GM21825 (cell line): ENCODE results near the gene TEX50.
A peak's percentile ranks its signal among the peaks of the same experiment; 100 is the strongest.
"Not testable (repeated sequence)": the region's sequence is repeated elsewhere in the genome, so short reads cannot be mapped to it uniquely, and the experiment has no call there.

ENCODE experiments used
- ATAC-seq: cut with Tn5 transposase; IDR thresholded peaks from one replicate; pipeline ENCODE4 v1.9.1; 2021; ENCODE audit warnings: mild to moderate bottlenecking, moderate library complexity; ENCODE audit not compliant: unreplicated experiment

The TEX50 gene

GRCh38 chr1:173635116-173635515, at the start of gene TEX50:
TSS of gene TEX50 (plus strand) at chr1:173635338. CDS start at chr1:173635522, 184 bp downstream.
- no peak for ATAC-seq

- ATAC-seq: no peak
Observed at GRCh38 chr1:173590557-173590956, 44.6 kb upstream of the TEX50 start.

GRCh38 chr1:173591138-173591537, 44.0 kb upstream of the TEX50 start:
- not testable (repeated sequence) for ATAC-seq

GRCh38 chr1:173596097-173596825, 38.9 kb upstream of the TEX50 start:
- no peak for ATAC-seq

- peak; percentile 58 for ATAC-seq
Observed at GRCh38 chr1:173601588-173601987, 33.5 kb upstream of the TEX50 start.

- ATAC-seq: no peak
Observed at GRCh38 chr1:173603056-173603591, 32.0 kb upstream of the TEX50 start, which contains the start of gene SLC9C2. TSS of gene SLC9C2 (minus strand) at chr1:173603072. CDS start at chr1:173601776, 1,296 bp downstream.

- no peak for ATAC-seq
Observed at GRCh38 chr1:173608503-173609216, 26.5 kb upstream of the TEX50 start.

GRCh38 chr1:173613086-173613485, 22.1 kb upstream of the TEX50 start:
- ATAC-seq: not testable (repeated sequence)

- ATAC-seq: no peak
Observed at GRCh38 chr1:173616859-173617258, 18.3 kb upstream of the TEX50 start.

GRCh38 chr1:173627269-173627668, 7.9 kb upstream of the TEX50 start:
- ATAC-seq: no peak

- no peak for ATAC-seq
Observed at GRCh38 chr1:173628888-173629287, 6.2 kb upstream of the TEX50 start.

GRCh38 chr1:173637236-173638042, 2.3 kb downstream of the TEX50 start:
- ATAC-seq: not testable (repeated sequence)

- no peak for ATAC-seq
Observed at GRCh38 chr1:173638043-173639021, 3.2 kb downstream of the TEX50 start.

- ATAC-seq: no peak
Observed at GRCh38 chr1:173639102-173639501, 4.0 kb downstream of the TEX50 start.

- not testable (repeated sequence) for ATAC-seq
Observed at GRCh38 chr1:173642450-173643139, 7.5 kb downstream of the TEX50 start.

GRCh38 chr1:173646656-173647055, 11.5 kb downstream of the TEX50 start:
- no peak for ATAC-seq

GRCh38 chr1:173648880-173649605, 13.9 kb downstream of the TEX50 start:
- ATAC-seq: no peak

GRCh38 chr1:173660306-173660705, 25.2 kb downstream of the TEX50 start:
- ATAC-seq: no peak

- no peak for ATAC-seq
Observed at GRCh38 chr1:173661271-173661670, 26.1 kb downstream of the TEX50 start.
